Right lobe of liver (tissue), 6 donors: Measurements from ENCODE around the gene KIF5C. TPM values are rescaled to one million over a fixed set of nuclear protein-coding genes. Genes with fewer than 3 reads are reported as not detected.

Experiments
- ATAC-seq, 4 donors: fragments of 200-7000 bp; cut with Tn5 transposase; one replicate each; pipeline ENCODE4 v1.9.1; 2020; ENCODE audit warnings: mild to moderate bottlenecking in 4 of 4, moderate library complexity in 4 of 4
- DNase-seq, 3 donors: peaks; one replicate each; pipeline ENCODE4 v3.0.0-alpha.2; 2020
- H3K27ac ChIP-seq, 3 donors: fragments of 200-600 bp; one replicate each; pipeline ENCODE4 v1.8.0; 2022
- H3K27me3 ChIP-seq, 2 donors: fragments of 200-600 bp; one replicate each; pipeline ENCODE4 v1.8.0; 2022
- H3K36me3 ChIP-seq, 4 donors: fragments of 200-600 bp; sonication (generic) in 1 of 4; one replicate each; pipeline versions ENCODE4 v1.5.1 to v1.8.0; 2017 to 2022; ENCODE audit warnings: control low read depth in 1 of 4
- H3K4me1 ChIP-seq, 4 donors: fragments of 200-600 bp; sonication (generic) in 1 of 4; one replicate each; pipeline versions ENCODE4 v1.5.1 to v1.8.0; 2017 to 2022; ENCODE audit warnings: control low read depth in 1 of 4
- H3K4me3 ChIP-seq, 3 donors: fragments of 200-600 bp; one replicate each; pipeline ENCODE4 v1.8.0; 2022
- H3K9me3 ChIP-seq, 4 donors: fragments of 200-600 bp; sonication (generic) in 1 of 4; one replicate each; pipeline versions ENCODE4 v1.5.1 to v1.8.0; 2017 to 2022; ENCODE audit warnings: control low read depth in 1 of 4
- CTCF ChIP-seq, 4 donors: fragments of 200-600 bp in 3 of 4; fragments of 450-650 bp in 1 of 4; IDR thresholded peaks; one replicate each; pipeline versions ENCODE4 v1.5.1 to v1.8.0; 2016 to 2022; ENCODE audit warnings: antibody characterized with exemption in 4 of 4, mild to moderate bottlenecking in 2 of 4
- POLR2A ChIP-seq: fragments of 450-650 bp; IDR thresholded peaks from one replicate; pipeline ENCODE4 v1.6.1; 2017; ENCODE audit warnings: antibody characterized with exemption, mild to moderate bottlenecking
- WGBS: methylation state at CpG from one replicate; pipeline ENCODE4 v1.1.6; 2018; ENCODE audit warnings: low coverage, low lambda C conversion rate; ENCODE audit not compliant: insufficient coverage; ENCODE audit errors: missing lambda C conversion rate; 5-methylcytosine and 5-hydroxymethylcytosine counted together
- intact Hi-C, 2 donors: fragments of 100-400 bp; cut with DNase I; formaldehyde crosslinking; loops; one replicate each; pipeline versions ENCODE4 v1.11.2 to v1.14.1; 2022
- total RNA-seq, 6 experiments: library from RNA; depleted of rRNA in 2 of 6; stranded (reverse); fragments of >200 nt in 2 of 6; fragmentation: NEBNext Ultra II Directional in 3 of 6; extraction: Animal tissue kit (Norgen Biotek cat#: 25700) in 3 of 6; gene quantifications; one replicate each; pipeline versions ENCODE4 v1.1.0 to v1.2.4, GENCODE V29; 2016 to 2023
- donor health status: DM: no; HTN: yes; CAD: no.
- donor health status: DM: no; HTN: no; CAD: no.
- donor health status: DM: no; HTN: no; CAD: no.
- donor health status: DM: no; HTN: yes; CAD: no.
- donor health status: DM: no; HTN: yes; CAD: no.

The KIF5C gene
- total RNA-seq, 6 experiments from 2014 or later: 0.07 to 1.1 (median 0.34) TPM

GRCh38 chr2:148994341-148994740 lies 119.3 kb downstream of the KIF5C start:
- intact Hi-C loops: no loop called here
- Histone ChIP-seq H3K27me3 (no peaks in the 10 kb centered on the region), H3K27ac (no peak overlapping the region), H3K4me1 (no peaks in the 10 kb centered on the region), H3K9me3 (peaks cover 0 to 3% (median 0%) of the 10 kb centered on the region in 4 donors), H3K36me3 (no peaks in the 10 kb centered on the region), H3K4me3 (no peak overlapping the region)
- no peak for TF ChIP-seq POLR2A
- ATAC-seq: no peak
- 50% methylated on average over 8 of the region's 8 CpGs for WGBS
- DNase-seq: no peak

GRCh38 chr2:148996805-148997204 lies 121.8 kb downstream of the KIF5C start:
- intact Hi-C loops: no loop called here
- DNase-seq: no peak
- Histone ChIP-seq H3K4me3 (no peak overlapping the region), H3K4me1 (no peaks in the 10 kb centered on the region), H3K27me3 (no peaks in the 10 kb centered on the region), H3K27ac (no peak overlapping the region), H3K36me3 (no peaks in the 10 kb centered on the region), H3K9me3 (peaks cover 0 to 3% (median 0%) of the 10 kb centered on the region in 4 donors)
- ATAC-seq: no peak
- no peak for TF ChIP-seq POLR2A
- TF ChIP-seq CTCF (IDR thresholded peaks at IDR 0.05): no peak
- WGBS: 60% methylated on average over 1 of the region's 6 CpGs

- no peak for DNase-seq
- Histone ChIP-seq H3K27ac (no peak overlapping the region), H3K27me3 (no peaks in the 10 kb centered on the region), H3K4me1 (no peaks in the 10 kb centered on the region), H3K9me3 (no peaks in the 10 kb centered on the region), H3K36me3 (no peaks in the 10 kb centered on the region), H3K4me3 (no peak overlapping the region)
- intact Hi-C loops: no loop called here
- TF ChIP-seq CTCF (IDR thresholded peaks at IDR 0.05) (no peak), POLR2A (no peak)
- no peak for ATAC-seq
- WGBS: 49% methylated on average over 4 of the region's 16 CpGs
These were observed 123.3 kb downstream of the KIF5C start for GRCh38 chr2:148998165-148998830.

GRCh38 chr2:148998831-148999200 lies 123.8 kb downstream of the KIF5C start:
- Histone ChIP-seq H3K36me3 (no peaks in the 10 kb centered on the region), H3K9me3 (no peaks in the 10 kb centered on the region), H3K27ac (no peak overlapping the region), H3K4me3 (no peak overlapping the region), H3K27me3 (no peaks in the 10 kb centered on the region), H3K4me1 (no peaks in the 10 kb centered on the region)
- intact Hi-C loops: no loop called here
- ATAC-seq (no peak), DNase-seq (no peak)
- WGBS: 74% methylated on average over 3 of the region's 4 CpGs
- TF ChIP-seq POLR2A: no peak
- no peak for TF ChIP-seq CTCF (IDR thresholded peaks at IDR 0.05)

- intact Hi-C loops: no loop called here
- no peaks in the 10 kb centered on the region for H3K9me3 ChIP-seq
- TF ChIP-seq CTCF (IDR thresholded peaks at IDR 0.05): no peak
- TF ChIP-seq POLR2A: no peak
- ATAC-seq (no peak), DNase-seq (no peak)
- H3K4me3 ChIP-seq: no peak overlapping the region
- no peak overlapping the region for H3K27ac ChIP-seq
- no peaks in the 10 kb centered on the region for H3K36me3 ChIP-seq
- H3K4me1 ChIP-seq: no peaks in the 10 kb centered on the region
- no peaks in the 10 kb centered on the region for H3K27me3 ChIP-seq
- 41% methylated on average over 4 of the region's 7 CpGs for WGBS
These were observed 124.5 kb downstream of the KIF5C start for GRCh38 chr2:148999451-148999921.
